ENCODE measurements around the gene TNFRSF14.
A peak's percentile ranks its signal among the peaks of the same experiment; 100 is the strongest.
"Not testable (repeated sequence)": the region's sequence is repeated elsewhere in the genome, so short reads cannot be mapped to it uniquely, and the experiment has no call there.

The TNFRSF14 gene

GRCh38 chr1:2538376-2538775, 17.8 kb upstream of the TNFRSF14 start:
- no peak for DNase-seq (ENCODE audit: low read depth in 2 of 2)

DNA sequence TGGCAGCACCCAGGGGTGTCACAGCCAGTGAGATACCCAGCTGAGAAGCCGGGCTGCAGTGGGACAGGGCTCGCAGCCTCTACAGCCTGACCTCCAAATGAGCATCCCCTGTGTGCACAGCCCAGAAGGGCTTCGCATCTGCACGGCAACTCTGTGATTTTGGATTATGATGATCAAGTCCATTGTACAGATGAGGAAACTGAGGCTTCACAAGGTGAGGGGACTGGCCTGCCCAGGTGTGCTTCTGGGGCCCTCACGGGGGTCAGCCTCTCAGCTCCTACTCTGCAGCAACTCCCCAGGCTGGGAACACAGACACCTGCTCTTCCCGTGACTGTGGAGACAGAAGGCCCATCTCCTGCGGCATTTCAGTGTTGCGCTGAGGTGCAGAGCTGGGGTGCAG, 17.3 kb upstream of the TNFRSF14 start:
- DNase-seq (ENCODE audit: low read depth in 2 of 2), result no peak

DNA sequence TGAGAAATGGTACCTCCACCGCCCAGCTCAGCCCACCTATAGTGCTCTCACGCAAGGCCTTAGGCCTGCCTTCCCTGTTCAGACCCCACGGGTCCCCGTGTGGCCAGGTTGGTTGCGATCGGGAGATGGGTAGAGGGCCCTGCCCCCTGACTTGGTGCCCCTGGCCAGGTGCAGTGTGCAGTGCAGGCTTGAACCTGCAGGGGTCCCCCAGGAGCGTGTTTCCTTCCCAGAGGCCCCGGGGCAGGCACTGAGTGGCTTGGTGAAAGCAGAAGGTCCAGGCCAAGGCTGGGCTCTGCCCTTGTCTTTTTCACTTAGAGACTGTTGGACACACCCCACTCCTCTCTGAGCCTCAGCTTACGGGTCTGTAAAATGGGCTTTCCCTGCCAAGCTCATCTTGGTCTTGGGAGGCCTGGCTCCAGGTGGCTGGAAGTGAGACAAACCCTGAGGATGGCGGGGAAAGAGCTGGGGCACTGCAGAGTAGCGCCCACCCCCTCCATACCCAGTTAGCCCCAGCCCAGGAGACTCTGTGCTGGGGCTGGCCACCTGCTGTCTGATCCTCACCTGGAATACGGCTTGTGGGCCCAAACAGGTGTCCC, 16.8 kb upstream of the TNFRSF14 start:
- DNase-seq (ENCODE audit: low read depth in 2 of 2), result no peak

DNA sequence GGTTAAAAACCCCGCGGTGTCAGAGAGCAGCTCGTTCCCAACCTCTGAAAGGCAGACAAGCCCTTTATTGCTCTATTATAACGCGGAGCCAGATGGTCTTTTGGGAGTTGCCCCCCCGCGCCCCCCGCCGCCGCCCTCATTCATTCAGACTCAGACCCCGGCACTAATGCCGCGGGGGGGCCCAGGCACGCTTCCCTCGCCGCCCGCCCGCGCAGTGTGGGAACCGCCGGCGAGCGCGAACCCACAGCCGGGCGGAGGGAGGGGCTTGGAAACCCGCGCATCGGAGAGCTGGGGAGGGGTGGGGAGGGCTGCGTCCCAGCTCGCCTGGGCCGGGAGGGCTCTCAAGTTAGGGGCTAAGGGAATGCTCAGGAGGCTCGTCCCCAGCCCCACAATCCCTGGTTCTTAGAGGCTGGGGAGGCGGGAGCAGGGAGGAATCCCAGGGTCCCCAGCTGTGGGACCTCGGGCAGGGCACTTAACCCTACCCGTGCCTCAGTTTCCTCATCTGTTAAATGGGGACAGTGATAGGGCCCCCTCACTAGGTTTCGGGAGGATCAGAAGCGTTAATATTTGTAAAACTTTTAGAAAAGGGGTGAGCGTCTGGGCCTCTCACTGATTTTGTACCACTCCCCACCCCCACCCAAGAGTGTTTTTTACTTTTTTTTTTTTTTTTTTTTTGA, 15.2 kb upstream of the TNFRSF14 start:
- no peak for DNase-seq (ENCODE audit: low read depth in 2 of 2)

- DNase-seq (ENCODE audit: low read depth in 2 of 2), result no peak
Observed at GRCh38 chr1:2541619-2542245, 14.4 kb upstream of the TNFRSF14 start.

DNA sequence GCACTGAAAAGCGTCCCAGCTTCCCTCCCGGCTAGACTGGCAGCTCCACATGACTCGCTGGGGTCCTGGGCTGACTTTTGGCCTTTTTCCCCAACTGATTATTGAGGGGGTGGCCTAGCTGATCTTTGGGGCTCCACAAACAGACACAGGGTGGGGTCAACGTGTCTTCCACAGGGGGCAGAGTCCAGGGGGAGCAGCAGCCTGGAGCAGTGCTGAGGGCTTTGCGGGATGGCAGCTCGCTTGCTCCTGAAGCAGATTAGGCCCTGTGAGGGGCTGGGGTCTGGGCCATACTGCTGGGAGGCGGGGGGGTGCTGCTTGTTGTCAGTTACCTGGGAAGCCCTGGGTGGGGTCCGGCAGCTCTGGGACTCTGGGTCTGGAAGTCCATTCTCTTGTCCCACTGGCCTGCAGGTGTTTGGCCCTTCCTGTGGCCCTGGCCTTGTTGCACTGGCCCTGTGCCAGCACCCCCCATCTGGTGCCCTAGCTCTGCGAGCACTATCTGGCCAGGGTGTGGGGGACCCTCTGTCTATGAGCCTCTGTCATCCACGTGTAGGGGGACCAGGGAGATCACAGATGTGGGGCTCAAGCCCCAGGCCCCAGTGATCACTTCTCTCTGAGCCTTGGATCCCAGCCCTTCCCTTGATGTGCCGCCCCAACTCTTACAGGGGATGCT, 13.8 kb upstream of the TNFRSF14 start:
- no peak for DNase-seq (ENCODE audit: low read depth in 2 of 2)

- no peak for DNase-seq (ENCODE audit: low read depth in 2 of 2)
Observed at GRCh38 chr1:2543543-2544092, 12.6 kb upstream of the TNFRSF14 start.

DNA sequence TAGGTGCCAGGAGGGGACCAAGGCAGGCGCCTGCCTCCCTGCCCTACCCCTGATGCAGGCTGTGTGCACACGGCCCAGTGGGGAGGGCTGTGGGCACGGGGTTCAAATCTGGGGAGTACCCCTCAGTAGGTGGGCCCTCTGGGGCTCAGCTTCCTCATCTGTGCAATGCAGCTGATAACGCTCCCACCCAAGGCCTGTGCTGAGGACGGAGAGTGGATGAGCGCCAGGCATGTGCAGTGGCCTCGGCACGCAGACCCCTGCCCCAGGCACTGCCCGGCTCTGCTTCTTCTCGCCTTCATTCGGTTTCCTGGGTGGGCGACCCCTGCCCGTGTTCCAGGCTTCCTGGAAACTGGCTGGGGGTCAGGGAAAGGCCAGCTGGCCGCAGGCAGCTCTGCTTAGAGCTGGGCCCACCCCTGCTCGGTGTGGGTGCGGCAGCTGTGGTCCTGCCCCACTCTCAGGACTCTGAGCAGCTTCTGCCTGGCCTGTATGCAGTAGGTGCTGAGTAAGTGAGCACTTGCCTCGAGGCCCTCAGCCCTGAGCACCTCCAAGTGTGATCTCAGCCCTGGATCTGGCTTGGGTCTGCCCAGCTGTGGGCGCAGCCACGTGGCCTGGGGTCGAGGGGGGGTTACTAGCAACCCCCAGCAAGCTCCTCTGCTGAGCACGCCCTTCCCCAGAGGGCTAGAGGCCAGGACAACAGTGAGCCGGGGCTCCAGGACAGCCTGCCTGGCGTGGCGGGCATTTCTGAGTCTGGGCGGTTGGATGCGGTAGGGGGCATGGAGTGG, 11.9 kb upstream of the TNFRSF14 start:
- no peak for DNase-seq (ENCODE audit: low read depth in 2 of 2)

DNA sequence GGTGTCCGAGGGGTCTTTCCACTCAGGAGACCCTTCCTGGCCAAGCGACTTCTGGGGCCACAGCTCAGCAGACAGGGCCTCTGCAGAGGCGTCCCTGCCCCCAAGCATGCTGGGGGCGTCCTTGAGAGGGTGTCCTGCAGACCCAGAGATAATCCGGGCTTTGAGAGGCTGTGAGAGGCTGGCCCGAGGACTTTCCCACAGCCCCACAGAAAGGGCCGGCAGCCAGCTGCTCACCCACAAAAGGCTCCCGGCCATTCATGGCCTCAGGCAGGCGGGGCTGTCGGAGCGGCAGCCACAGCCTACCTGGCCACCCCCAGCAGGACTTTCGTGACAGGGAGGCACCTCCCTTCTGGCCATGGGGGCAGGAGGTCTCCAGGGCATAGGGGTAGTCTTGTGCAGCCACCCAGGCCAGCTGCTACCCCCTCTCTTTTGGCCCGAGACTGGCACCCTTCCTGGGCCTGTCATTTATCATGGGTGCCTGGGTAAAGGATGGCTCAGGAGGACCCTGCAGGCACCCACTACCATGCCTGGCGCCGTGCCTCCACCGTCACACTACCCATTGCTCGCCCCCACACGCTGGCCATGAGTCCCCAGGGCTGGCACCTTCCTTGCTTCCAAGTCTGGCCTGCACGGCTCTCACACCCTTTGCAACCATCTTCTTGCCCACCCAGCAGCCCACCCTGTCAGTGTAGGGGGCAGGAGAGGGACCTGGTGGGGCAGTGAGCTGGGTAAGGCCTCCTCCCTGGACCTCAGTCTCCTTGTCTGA, 11.1 kb upstream of the TNFRSF14 start:
- DNase-seq (ENCODE audit: low read depth in 2 of 2), result no peak

DNA sequence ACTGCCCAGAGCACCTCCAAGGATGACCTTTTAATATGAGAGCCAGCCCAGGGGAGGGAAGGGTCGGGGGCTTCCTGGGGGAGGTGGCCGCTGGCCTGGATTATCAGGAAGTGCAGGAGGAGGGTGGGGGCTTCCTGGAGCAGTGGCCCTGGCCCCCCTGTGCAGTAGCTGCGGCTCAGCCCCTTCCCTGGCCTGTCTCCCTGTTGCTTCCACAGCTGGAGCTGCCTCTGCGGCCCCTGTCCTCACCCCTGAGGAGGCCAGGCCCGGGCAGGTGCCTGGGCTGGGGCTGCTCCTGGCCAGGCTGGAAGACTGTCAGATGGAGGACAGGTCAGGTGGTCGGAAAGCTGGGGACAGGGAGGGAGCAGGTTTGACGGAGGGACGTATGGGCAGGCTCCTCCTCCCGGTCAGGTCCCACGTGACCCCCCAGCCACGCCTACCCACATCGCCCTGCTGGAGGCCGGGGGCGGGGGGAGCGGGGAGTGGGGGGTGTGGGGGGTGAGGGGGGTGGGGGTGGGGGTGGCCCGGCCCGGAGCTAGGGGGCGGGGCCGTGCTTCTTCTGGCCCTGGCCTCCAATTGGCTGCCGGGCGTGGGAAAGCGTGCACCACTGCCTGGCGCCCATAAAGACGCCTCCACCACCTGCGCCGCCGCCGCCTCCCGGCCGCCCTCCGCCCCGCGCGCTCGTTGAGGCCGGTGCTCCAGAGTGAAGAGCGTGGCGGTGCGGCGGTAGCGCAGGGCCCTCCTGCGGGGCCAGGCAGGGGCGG, 10.2 kb upstream of the TNFRSF14 start:
- peak; percentile 36 to 37 for DNase-seq (ENCODE audit: low read depth in 2 of 2)

DNA sequence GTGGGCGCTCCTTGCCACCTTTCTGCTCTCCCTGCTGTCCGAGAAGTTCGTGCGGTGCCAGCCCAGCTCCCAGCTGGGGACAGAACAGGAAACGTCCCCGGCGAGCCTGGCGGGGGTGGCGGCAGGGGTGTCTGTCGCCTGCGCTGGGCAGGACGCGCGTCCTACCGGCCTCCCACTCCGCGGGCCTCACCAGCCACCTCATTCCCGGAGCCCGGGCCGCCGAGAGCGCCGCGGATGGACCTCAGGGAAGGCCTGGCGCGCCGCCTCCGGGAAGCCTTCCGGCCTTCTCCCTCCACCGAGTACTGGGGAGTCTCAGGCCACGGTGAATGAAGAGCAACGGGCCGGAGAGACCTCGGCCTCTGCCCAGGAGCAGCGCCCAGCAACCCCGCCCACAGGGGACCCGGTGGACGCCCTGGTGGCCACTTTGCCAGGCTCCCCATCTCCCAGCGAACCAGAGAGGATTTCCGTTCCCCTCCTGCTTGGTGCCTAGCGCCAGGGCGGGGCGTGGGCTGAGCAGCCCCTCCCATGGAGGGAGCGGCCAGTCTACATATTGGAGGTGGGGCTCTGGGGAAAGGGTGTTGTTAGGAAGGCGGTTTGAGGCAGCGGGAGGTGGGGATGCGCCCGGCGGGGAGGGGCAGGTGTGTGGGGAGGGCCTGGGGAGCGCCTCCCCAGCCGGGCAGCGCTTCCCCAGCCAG, 9.5 kb upstream of the TNFRSF14 start:
- no peak for DNase-seq (ENCODE audit: low read depth in 2 of 2)

GRCh38 chr1:2547210-2548067, 8.7 kb upstream of the TNFRSF14 start:
- DNase-seq (ENCODE audit: low read depth in 2 of 2), result no peak

GRCh38 chr1:2548068-2548589, 8.0 kb upstream of the TNFRSF14 start:
- no peak for DNase-seq (ENCODE audit: low read depth in 2 of 2)

GRCh38 chr1:2549367-2550029, 6.7 kb upstream of the TNFRSF14 start:
- DNase-seq (ENCODE audit: low read depth in 2 of 2), result not testable (repeated sequence)

GRCh38 chr1:2550309-2550861, 5.8 kb upstream of the TNFRSF14 start:
- not testable (repeated sequence) for DNase-seq (ENCODE audit: low read depth in 2 of 2)

DNA sequence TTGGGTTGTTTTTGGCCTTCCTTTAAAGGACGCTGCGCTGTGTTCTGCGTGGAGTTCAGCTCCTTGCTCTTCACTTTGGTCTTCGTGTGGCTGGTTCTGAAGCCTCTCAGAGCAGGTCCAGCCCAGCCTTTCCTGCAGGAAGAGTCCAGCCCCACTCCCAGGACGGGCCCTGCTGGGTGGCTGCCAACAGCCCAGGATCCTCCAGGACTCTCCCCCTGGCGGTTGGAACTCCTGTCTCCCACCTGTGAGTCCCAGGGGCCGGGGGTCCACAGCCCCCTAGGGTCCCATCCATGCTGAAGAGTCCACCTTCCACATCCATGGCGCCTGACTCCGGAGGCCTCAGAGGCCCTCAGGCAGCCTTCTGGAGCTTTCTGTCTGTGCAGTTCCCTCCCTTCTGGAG, 4.6 kb upstream of the TNFRSF14 start:
- DNase-seq (ENCODE audit: low read depth in 2 of 2), result not testable (repeated sequence)

- DNase-seq (ENCODE audit: low read depth in 2 of 2), result no peak
Observed at GRCh38 chr1:2552189-2552588, 4.0 kb upstream of the TNFRSF14 start.

All from fibroblast of skin of left quadriceps (primary cell).